Parathyroid adenoma (tissue), 2 donors: ENCODE measurements around the gene SLC23A1.

ENCODE experiments used
- H2AFZ ChIP-seq: fragments of 300-600 bp; sonication (generic); one replicate; pipeline ENCODE4 v1.7.0; 2017; ENCODE audit warnings: antibody characterized with exemption, mild to moderate bottlenecking
- H3K27ac ChIP-seq: fragments of 300-600 bp; sonication (generic); one replicate; pipeline ENCODE4 v1.7.0; 2017
- H3K27me3 ChIP-seq: fragments of 300-600 bp; sonication (generic); one replicate; pipeline ENCODE4 v1.7.0; 2017; ENCODE audit warnings: low read length; ENCODE audit not compliant: control insufficient read depth, insufficient read depth
- H3K36me3 ChIP-seq: fragments of 300-600 bp; sonication (generic); one replicate; pipeline ENCODE4 v1.7.0; 2017; ENCODE audit warnings: low read length; ENCODE audit not compliant: control insufficient read depth, insufficient read depth
- H3K4me1 ChIP-seq: fragments of 300-600 bp; sonication (generic); one replicate; pipeline ENCODE4 v1.7.0; 2017; ENCODE audit warnings: control low read depth
- H3K4me2 ChIP-seq: fragments of 300-600 bp; sonication (generic); one replicate; pipeline ENCODE4 v1.7.0; 2017; ENCODE audit warnings: low read length
- H3K4me3 ChIP-seq: fragments of 300-600 bp; sonication (generic); one replicate; pipeline ENCODE4 v1.7.0; 2017; ENCODE audit warnings: low read depth, low read length
- H3K79me2 ChIP-seq: fragments of 300-600 bp; sonication (generic); one replicate; pipeline ENCODE4 v1.7.0; 2017; ENCODE audit warnings: control low read depth
- H3K9ac ChIP-seq: fragments of 300-600 bp; sonication (generic); one replicate; pipeline ENCODE4 v1.7.0; 2017; ENCODE audit warnings: mild to moderate bottlenecking
- H3K9me3 ChIP-seq: fragments of 300-600 bp; sonication (generic); one replicate; pipeline ENCODE4 v1.7.0; 2017; ENCODE audit warnings: low read length; ENCODE audit not compliant: control insufficient read depth
- TF ChIP-seq, protein P1 (sequence below): fragments of 300-600 bp; sonication (generic); IDR thresholded peaks from one replicate; pipeline ENCODE4 v1.7.0; 2017; ENCODE audit warnings: antibody characterized with exemption, mild to moderate bottlenecking
- donor health status: primary hyperparathyroidism.

The SLC23A1 gene

DNA sequence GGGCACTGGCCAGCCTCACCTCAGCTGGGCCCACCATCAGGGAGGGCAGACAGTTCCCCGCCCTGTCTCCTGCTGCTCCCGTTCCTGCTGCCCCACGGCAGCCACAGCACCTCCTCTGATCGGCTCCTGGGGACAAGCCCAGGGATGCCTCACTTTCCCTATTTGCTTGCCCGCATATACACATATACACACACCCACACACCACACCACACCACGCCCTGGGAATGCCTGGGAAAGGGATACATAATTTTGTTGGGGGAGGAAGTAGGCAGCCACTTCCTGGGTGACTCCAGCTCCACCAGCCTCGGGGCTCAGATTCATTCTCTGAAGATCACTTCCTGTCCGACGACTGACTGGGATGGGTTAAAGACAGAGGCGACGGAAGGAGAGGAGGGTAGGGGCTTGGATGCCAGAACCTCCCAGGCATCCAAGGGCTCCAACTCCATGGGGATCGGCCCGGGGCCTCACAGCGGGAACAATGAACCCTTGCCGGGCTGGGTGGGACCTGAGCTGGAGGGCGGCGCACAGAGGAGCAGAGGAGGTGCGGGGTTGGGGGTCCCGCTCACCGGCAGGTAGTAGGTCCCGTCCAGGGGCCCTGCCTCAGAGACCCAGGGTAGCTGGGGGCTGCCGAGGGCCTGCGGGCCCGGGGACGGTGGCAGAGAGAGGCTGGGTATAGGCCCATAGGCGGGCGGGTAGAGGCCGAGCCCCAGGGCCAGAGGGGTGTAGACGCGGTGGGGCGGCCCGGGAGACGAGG lies 8.7 kb upstream of the SLC23A1 start:
- Histone ChIP-seq H3K27me3 (no peaks in the 10 kb centered on the region), H3K4me3 (no peak overlapping the region), H3K36me3 (no peaks in the 10 kb centered on the region), H3K79me2 (no peaks in the 10 kb centered on the region), H3K9me3 (no peaks in the 10 kb centered on the region), H3K4me1 (no peaks in the 10 kb centered on the region), H2AFZ (no peak overlapping the region), H3K27ac (no peak overlapping the region), H3K9ac (no peak overlapping the region), H3K4me2 (no peak overlapping the region)
- TF ChIP-seq, protein P1, sequence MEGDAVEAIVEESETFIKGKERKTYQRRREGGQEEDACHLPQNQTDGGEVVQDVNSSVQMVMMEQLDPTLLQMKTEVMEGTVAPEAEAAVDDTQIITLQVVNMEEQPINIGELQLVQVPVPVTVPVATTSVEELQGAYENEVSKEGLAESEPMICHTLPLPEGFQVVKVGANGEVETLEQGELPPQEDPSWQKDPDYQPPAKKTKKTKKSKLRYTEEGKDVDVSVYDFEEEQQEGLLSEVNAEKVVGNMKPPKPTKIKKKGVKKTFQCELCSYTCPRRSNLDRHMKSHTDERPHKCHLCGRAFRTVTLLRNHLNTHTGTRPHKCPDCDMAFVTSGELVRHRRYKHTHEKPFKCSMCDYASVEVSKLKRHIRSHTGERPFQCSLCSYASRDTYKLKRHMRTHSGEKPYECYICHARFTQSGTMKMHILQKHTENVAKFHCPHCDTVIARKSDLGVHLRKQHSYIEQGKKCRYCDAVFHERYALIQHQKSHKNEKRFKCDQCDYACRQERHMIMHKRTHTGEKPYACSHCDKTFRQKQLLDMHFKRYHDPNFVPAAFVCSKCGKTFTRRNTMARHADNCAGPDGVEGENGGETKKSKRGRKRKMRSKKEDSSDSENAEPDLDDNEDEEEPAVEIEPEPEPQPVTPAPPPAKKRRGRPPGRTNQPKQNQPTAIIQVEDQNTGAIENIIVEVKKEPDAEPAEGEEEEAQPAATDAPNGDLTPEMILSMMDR, result no peak

DNA sequence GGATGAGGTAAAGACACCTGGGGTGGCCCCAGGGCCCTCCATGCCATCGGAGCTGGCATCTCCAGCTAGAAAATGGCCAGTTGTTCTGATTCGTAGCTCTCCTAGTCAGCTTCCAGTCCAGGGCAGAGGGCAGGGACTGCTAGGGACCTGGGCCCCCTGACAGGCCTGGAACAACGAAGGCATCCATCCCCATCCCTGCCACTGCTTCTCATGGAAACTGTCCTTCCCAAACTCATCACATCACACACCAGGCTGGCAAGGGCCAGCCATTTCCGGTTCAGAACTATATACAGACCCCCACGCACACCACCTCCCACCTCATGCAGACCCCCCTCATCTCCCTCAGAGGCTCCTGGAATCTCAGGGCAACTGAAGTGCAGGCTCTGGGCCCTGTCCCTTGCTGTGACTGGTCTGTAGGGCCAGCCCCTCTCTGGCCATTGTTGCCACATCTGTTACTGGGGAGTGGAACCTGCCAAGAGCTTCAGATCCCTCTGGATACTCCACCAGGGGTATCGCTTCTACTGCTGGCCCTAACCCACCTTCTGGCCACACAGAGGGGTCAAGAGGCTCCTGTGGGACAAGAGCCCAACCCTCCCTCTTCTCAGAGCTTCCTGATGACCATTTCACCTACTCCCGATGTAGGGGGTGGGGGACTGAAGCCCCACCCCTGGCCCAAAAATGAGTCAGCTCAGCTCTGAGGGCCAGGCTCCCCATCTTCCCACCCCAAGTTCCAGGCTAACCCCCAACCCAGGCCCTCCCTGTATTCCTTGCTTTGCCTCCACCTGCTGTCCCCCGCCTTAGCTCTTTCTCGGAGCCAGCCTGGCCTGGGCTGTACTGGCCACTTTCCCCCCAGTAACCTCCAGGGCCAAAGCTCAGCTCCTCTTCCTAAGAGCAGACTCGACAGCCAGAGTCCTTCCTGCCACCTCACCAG lies 7.8 kb upstream of the SLC23A1 start:
- Histone ChIP-seq H3K79me2 (no peaks in the 10 kb centered on the region), H3K4me1 (peaks cover 2% of the 10 kb centered on the region), H3K27me3 (no peaks in the 10 kb centered on the region), H2AFZ (no peak overlapping the region), H3K9me3 (no peaks in the 10 kb centered on the region), H3K9ac (no peak overlapping the region), H3K27ac (no peak overlapping the region), H3K36me3 (no peaks in the 10 kb centered on the region), H3K4me2 (no peak overlapping the region), H3K4me3 (no peak overlapping the region)
- TF ChIP-seq, protein P1, result no peak

DNA sequence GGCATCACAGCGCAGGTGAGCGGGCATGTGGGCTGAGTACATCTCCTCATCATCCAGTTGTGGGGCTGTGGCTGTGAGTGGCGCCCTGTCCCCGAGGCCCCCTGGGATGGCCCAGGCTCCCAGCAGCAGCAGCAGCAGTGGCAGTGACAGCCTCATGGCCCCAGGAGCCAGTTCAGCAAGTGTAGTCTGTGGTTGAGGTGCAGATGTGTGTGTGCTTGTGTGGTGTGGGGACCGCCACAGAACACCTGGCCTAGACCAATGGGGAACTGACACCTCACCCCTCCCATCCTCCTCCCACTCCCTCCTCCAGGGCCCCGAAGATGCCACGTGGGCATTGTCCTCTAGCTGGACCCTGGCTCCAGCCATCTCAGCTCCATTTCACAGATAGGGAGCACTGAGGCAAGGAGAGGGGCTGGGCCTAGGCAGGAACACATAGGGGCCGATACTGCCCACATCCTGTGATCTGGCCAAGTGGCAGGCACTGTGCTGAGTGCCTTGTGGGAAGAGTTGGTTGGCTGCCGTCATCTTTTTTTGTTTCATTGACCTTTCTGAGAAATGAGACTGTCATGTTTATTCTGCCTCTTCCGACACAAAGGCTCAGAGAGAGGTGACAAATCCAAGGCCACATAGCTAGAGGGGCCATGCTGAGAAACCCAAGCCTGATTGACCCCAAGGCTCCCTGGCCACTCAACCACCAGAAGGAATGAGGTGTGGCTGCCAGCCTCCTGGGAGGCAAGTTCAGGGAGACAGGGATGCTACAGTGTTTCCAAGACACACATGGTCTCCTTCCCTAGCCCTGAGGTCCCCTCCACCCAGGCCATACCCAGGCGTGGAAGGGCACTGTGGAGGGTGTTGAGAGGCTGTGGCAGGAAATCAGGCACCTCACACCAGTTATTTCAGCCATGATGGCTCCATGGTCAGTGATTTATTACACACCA lies 6.9 kb upstream of the SLC23A1 start, which contains the start of gene MZB1:
Gene MZB1 (minus strand): TSS at position 213 of the 938 bp plus-strand sequence. CDS start 57 bp downstream, at position 156.
- H3K9ac ChIP-seq, result no peak within 1 kb of the TSS
- H3K27me3 ChIP-seq, result no peaks in the 10 kb centered on the region
- no peaks in the 10 kb centered on the region for H3K9me3 ChIP-seq
- H3K27ac ChIP-seq, result no peak within 1 kb of the TSS
- H3K4me2 ChIP-seq, result no peak within 1 kb of the TSS
- H3K36me3 ChIP-seq, result no peaks in the 10 kb centered on the region
- TF ChIP-seq, protein P1, result no peak
- H3K4me3 ChIP-seq, result no peak within 1 kb of the TSS
- H3K4me1 ChIP-seq, result peaks cover 7% of the 10 kb centered on the region
- no peak within 1 kb of the TSS for H2AFZ ChIP-seq
- H3K79me2 ChIP-seq, result no peaks in the 10 kb centered on the region

DNA sequence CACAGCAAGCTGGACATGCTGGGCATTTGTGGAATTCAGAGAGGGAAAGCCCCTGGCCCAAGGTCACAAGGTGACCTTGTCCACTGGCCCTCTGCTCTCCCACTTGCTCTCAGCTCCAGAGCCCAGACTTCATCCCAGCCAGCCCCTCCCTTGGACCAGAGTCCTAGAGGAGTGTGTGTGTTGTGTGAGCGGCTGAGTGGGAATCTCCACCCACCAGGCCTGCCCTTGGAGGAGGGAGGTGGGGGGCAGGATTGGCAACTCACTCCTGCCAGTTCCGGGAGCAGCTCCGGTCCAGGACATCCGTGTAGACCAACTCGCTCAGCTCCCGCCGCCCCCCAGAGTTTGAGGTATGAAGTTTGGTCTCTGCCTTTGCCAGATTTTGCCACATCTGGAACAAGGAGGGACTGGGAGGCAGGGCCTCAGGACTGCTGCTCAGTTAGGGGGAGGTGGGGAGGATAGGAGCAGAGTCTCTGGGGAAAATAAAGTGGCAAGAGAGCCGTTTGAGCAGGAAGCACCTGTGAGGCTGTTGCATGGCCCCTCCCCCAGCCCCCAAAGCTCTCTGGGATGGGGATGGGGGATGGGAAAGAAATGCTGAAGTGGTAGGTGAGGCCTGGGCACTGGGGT lies 5.2 kb upstream of the SLC23A1 start:
- H2AFZ ChIP-seq, result peak overlapping the region; percentile 14
- H3K4me3 ChIP-seq, result no peak overlapping the region
- peaks cover 10% of the 10 kb centered on the region for H3K4me1 ChIP-seq
- H3K27me3 ChIP-seq, result no peaks in the 10 kb centered on the region
- no peaks in the 10 kb centered on the region for H3K79me2 ChIP-seq
- H3K36me3 ChIP-seq, result no peaks in the 10 kb centered on the region
- TF ChIP-seq, protein P1, result no peak
- no peak overlapping the region for H3K4me2 ChIP-seq
- H3K9me3 ChIP-seq, result no peaks in the 10 kb centered on the region
- H3K9ac ChIP-seq, result no peak overlapping the region
- H3K27ac ChIP-seq, result no peak overlapping the region
